ENCODE results near the gene ZNF496. TPM values are rescaled to one million over a fixed set of nuclear protein-coding genes. Genes with fewer than 3 reads are reported as not detected.

ZNF496 gene
- total RNA-seq, 3 donors from 2014 or later (not counting 1 experiment from before 2014, with no cell fraction given), result 25.6 to 33.0 (median 27.9) TPM

GRCh38 chr1:247247568-247247967 is 84.1 kb downstream of the ZNF496 start:
- no peaks in the 10 kb centered on the region for H3K27me3 Mint-ChIP-seq (ENCODE audit: low read depth in 2 of 2)
- ATAC-seq (no peak), DNase-seq (no peak)
- peaks cover 10% of the 10 kb centered on the region for H3K36me3 Mint-ChIP-seq
- H3K27ac Mint-ChIP-seq, result no peak overlapping the region
- no peaks in the 10 kb centered on the region for H3K4me1 ChIP-seq (ENCODE audit: control insufficient read depth, insufficient read depth, low read length)
- H3K27ac ChIP-seq (ENCODE audit: low read length), result no peak overlapping the region
- peaks cover 2% of the 10 kb centered on the region for H3K27me3 ChIP-seq (ENCODE audit: control insufficient read depth, insufficient read depth, low read length)
- H3K4me3 ChIP-seq (ENCODE audit: low read length), result no peak overlapping the region
- peaks cover 8% of the 10 kb centered on the region for H3K9me3 ChIP-seq (ENCODE audit: control insufficient read depth, insufficient read depth, low read length)
- H3K4me3 Mint-ChIP-seq, result no peak overlapping the region
- TF ChIP-seq CTCF (IDR thresholded peaks at IDR 0.05), result no peak
- peaks cover 5 to 15% of the 10 kb centered on the region in 2 donors for H3K9me3 Mint-ChIP-seq
- no peaks in the 10 kb centered on the region for H3K36me3 ChIP-seq (ENCODE audit: control insufficient read depth, insufficient read depth, low read length)
- intact Hi-C loops (cut with micrococcal nuclease), result no loop called here
- H3K4me1 Mint-ChIP-seq, result no peaks in the 10 kb centered on the region
- WGBS (ENCODE audit: insufficient coverage), result no CpG with 5 or more reads among the region's 1 CpG

Other genes with a start within 250 kb of the ZNF496 start
- gene ZNF669, start 227.5 kb downstream of the ZNF496 start, total RNA-seq, result 10 to 100 TPM; 16.2 to 18.3 (median 17.0) TPM
- gene ZNF124, start 159.8 kb downstream of the ZNF496 start, total RNA-seq, result 10 to 100 TPM; 22.0 to 50.6 (median 31.2) TPM
- gene VN1R5, start 75.8 kb downstream of the ZNF496 start, total RNA-seq, result not detected
- gene NLRP3, start 84.3 kb upstream of the ZNF496 start, total RNA-seq, result 10 to 100 TPM; 11.3 to 34.1 (median 11.7) TPM
- not detected for gene OR2B11, start 126.2 kb upstream of the ZNF496 start, total RNA-seq
- gene OR2C3, start 204.6 kb upstream of the ZNF496 start, total RNA-seq, result not detected
- 10 to 100 TPM in 1 of 3 donors, 1 to 10 TPM in 1, under 1 TPM in 1; 0.19 to 62.1 (median 1.4) TPM for gene GCSAML, start 217.3 kb upstream of the ZNF496 start, total RNA-seq

All from natural killer cell (primary cell).